DMS153 treated with DMSO at 0.1 percent for 48 hours (cell line): Measurements from ENCODE around the gene PTPN3.
"Not testable (repeated sequence)": the region's sequence is repeated elsewhere in the genome, so short reads cannot be mapped to it uniquely, and the experiment has no call there.

ENCODE experiments used
- DNase-seq: peaks from one replicate; lab custom pipeline; 2025; ENCODE audit not compliant: unreplicated experiment; lab: John Stamatoyannopoulos, UW

Gene PTPN3

GRCh38 chr9:109351032-109351431, 147.1 kb downstream of the PTPN3 start:
- DNase-seq = no peak

DNA sequence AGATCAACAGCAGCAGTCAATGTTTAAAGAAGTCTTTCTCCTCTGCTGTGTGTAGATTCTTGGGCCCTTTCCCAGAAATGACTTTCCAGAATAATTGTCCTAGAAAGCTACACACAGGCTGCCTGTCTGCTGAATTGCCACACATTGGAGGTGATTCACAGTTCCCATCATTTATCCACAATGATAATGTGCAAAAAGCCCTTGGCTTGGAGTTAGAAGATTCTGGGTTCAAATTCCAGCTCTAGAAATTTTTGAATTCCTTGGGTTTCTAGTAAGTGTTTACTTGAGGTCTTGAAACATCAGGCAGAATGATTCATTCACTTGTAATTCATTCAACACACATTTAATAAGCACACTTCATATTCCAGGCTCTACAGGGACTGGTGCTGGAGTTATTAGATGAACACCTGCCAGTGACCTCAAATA, 148.7 kb downstream of the PTPN3 start:
- no peak for DNase-seq

GRCh38 chr9:109346904-109347303, 151.2 kb downstream of the PTPN3 start:
- DNase-seq = no peak

DNA sequence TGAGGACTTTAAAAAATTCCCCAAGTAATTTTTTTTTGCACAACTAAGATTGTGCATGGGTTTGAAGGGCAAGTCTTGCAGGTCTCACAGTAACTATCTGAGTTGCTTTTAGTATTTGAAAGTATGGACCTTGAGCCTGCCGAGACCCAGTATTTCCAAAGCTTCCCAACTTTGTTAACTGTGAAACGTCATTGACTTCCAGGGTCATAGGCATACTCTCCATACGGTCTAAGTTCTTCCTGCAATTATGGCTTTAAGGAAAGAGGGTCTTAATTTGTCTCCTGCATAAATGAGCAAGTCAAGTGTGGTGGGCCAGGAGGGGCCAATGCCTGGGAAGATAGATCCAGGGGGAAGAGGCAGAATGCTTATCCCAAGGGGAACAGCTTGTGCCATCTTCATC, 153.2 kb downstream of the PTPN3 start:
- no peak for DNase-seq

- DNase-seq = no peak
Measured at GRCh38 chr9:109342878-109343277, 155.2 kb downstream of the PTPN3 start.

DNA sequence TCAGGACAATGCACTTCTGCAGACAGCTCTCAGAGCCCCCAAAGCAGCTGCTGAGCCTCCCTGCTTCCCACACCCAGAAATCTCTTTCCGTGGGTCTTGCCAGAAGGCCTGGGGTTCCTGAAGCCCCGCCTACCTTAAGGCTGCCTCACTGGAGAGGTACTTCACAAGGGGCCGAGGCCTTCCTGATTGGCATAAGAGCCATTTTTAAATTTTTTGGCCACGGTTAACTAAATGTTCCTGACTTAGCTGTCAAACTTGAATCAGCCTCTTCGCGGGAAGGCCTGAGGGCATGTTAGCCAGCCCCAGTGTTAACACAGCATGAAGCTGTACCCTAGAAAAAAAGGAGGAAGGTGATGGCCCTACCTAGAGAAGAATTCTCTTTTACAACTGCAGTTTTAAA, 156.5 kb downstream of the PTPN3 start:
- DNase-seq = no peak

GRCh38 chr9:109340979-109341378, 157.1 kb downstream of the PTPN3 start:
- DNase-seq = not testable (repeated sequence)

GRCh38 chr9:109336409-109336808, 161.7 kb downstream of the PTPN3 start:
- DNase-seq = no peak

GRCh38 chr9:109335929-109336328, 162.2 kb downstream of the PTPN3 start:
- DNase-seq = no peak

GRCh38 chr9:109335121-109335520, 163.0 kb downstream of the PTPN3 start:
- no peak for DNase-seq

DNA sequence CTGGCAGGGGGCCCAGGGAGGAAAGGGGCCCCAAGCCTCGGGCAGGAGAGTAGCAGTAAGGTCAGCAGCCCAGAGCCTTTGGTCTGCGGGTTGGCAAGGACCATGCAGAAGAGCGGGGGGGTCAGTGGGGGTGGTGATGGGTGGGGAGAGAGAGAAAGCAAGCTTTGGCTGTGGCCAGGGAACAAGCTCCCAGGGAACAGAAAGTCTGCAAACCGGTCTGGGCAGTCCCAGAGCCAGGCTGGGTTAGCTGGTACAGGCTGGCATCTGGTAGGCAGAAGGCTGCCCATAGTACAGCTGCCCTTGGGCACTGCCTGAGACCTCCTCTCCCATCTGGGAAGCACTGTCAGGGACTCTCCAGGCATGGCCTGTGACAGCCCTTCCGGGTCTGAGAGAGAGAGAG, 166.8 kb downstream of the PTPN3 start:
- DNase-seq = peak; percentile 42

GRCh38 chr9:109329638-109330258, 168.4 kb downstream of the PTPN3 start:
- DNase-seq = peak; percentile 62

GRCh38 chr9:109328978-109329637, 169.0 kb downstream of the PTPN3 start:
- DNase-seq = peak; percentile 68
